Ishikawa (cell line): ENCODE data around the gene BACH2.

ENCODE experiments used
- CEBPB ChIP-seq: IDR thresholded peaks from 2 replicates; pipeline ENCODE4 v1.6.1; 2012
- CREB1 ChIP-seq: IDR thresholded peaks from 2 replicates; pipeline ENCODE4 v1.6.1; 2012; ENCODE audit warnings: low read depth
- EGR1 ChIP-seq: IDR thresholded peaks from 2 replicates; pipeline ENCODE4 v1.6.1; 2012
- EP300 ChIP-seq: IDR thresholded peaks from 2 replicates; pipeline ENCODE4 v1.6.1; 2012; ENCODE audit warnings: borderline replicate concordance
- FOXM1 ChIP-seq: IDR thresholded peaks from 2 replicates; pipeline ENCODE4 v1.6.1; 2012; ENCODE audit warnings: low read depth, borderline replicate concordance
- MAX ChIP-seq: IDR thresholded peaks from 2 replicates; pipeline ENCODE4 v1.6.1; 2012
- NFIC ChIP-seq: IDR thresholded peaks from 2 replicates; pipeline ENCODE4 v1.6.1; 2012
- RAD21 ChIP-seq: IDR thresholded peaks from 2 replicates; pipeline ENCODE4 v1.6.1; 2012; ENCODE audit warnings: low read depth
- REST ChIP-seq: IDR thresholded peaks from 2 replicates; pipeline ENCODE4 v1.6.1; 2012; ENCODE audit warnings: low read depth, mild to moderate bottlenecking
- TAF1 ChIP-seq: IDR thresholded peaks from 2 replicates; pipeline ENCODE4 v1.6.1; 2012; ENCODE audit warnings: low read depth, mild to moderate bottlenecking
- TCF12 ChIP-seq: IDR thresholded peaks from 2 replicates; pipeline ENCODE4 v1.6.1; 2012; ENCODE audit warnings: low read depth
- TEAD4 ChIP-seq: IDR thresholded peaks from 2 replicates; pipeline ENCODE4 v1.6.1; 2012
- USF1 ChIP-seq: IDR thresholded peaks from 2 replicates; pipeline ENCODE4 v1.6.1; 2012
- YY1 ChIP-seq: IDR thresholded peaks from 2 replicates; pipeline ENCODE4 v1.6.1; 2012; ENCODE audit warnings: low read depth
- ZBTB7A ChIP-seq: IDR thresholded peaks from 2 replicates; pipeline ENCODE4 v1.6.1; 2012; ENCODE audit warnings: low read depth

BACH2 gene

GRCh38 chr6:90123831-90124230 is 172.8 kb downstream of the BACH2 start:
- TF ChIP-seq RAD21 (no peak), CREB1 (no peak), MAX (no peak), ZBTB7A (no peak), EGR1 (no peak), TCF12 (no peak), EP300 (no peak), TEAD4 (no peak), USF1 (no peak), TAF1 (no peak), YY1 (no peak), REST (no peak)

- TF ChIP-seq USF1 (no peak), RAD21 (no peak), EGR1 (no peak), FOXM1 (no peak), ZBTB7A (no peak), NFIC (no peak), CREB1 (no peak), CEBPB (no peak)
Observed at GRCh38 chr6:90121982-90122381, 174.7 kb downstream of the BACH2 start.

GRCh38 chr6:90120327-90120726 is 176.3 kb downstream of the BACH2 start:
- TF ChIP-seq CREB1 (no peak), USF1 (no peak), MAX (no peak), EP300 (no peak), FOXM1 (no peak), REST (no peak), EGR1 (no peak), TCF12 (no peak), TAF1 (no peak), TEAD4 (no peak), CEBPB (no peak), RAD21 (no peak), NFIC (no peak), ZBTB7A (no peak)

DNA sequence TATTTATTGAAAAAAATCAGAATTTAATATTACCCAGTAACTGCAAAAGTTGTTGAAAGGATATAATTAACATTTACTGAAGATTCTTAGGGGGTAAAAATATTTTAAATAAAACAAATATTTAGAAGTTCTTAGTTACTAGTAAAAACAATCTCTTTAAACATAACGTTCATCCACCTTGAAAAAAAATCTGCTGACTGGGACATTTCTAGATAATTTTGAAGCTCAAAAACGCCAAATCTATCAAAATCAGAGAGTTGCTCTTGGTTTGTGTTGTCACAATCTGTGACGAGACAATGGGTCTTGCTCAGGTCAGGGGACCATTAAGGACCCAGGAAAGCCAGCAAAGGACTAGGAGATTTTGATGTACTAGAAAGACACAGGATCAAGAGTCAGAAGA is 177.0 kb downstream of the BACH2 start:
- TF ChIP-seq MAX (no peak), ZBTB7A (no peak), YY1 (no peak), NFIC (no peak), TEAD4 (no peak), EP300 (no peak), EGR1 (no peak), TCF12 (no peak), RAD21 (no peak), FOXM1 (no peak), TAF1 (no peak), CEBPB (no peak), CREB1 (no peak), REST (no peak), USF1 (no peak)
